PC-9 (cell line): ENCODE data around the gene SLC9A9. TPM values are rescaled to one million over a fixed set of nuclear protein-coding genes. Genes with fewer than 3 reads are reported as not detected.
"Not testable (repeated sequence)": the region's sequence is repeated elsewhere in the genome, so short reads cannot be mapped to it uniquely, and the experiment has no call there.

Experiments used
- BruUV-seq: library from RNA; stranded (reverse); fragments of 400-500 nt; replicated peaks from 2 replicates; lab custom pipeline; 2021; lab: Mats Ljungman, UMichigan
- CTCF ChIA-PET: fragments of 300-600 bp; sonication (Branson Sonifier 250); formaldehyde crosslinking; loops from one replicate; lab custom pipeline; 2022; ENCODE audit warnings: antibody characterized with exemption; lab: Charles Lee
- POLR2A ChIA-PET: fragments of 300-600 bp; sonication (Branson Sonifier 250); formaldehyde crosslinking; loops from one replicate; lab custom pipeline; 2022; ENCODE audit warnings: antibody characterized with exemption; ENCODE audit not compliant: unreplicated experiment; lab: Charles Lee
- DNase-seq, 2 experiments: peaks; one replicate each; pipeline versions ENCODE4 v3.0.0 to v3.0.0-alpha.2; 2015 to 2022; ENCODE audit warnings: mixed read lengths in 1 of 2
- H2AFZ ChIP-seq: fragments of 200-600 bp; sonication (generic); 2 replicates; pipeline ENCODE4 v1.8.1; 2017; ENCODE audit warnings: antibody characterized with exemption
- H3F3A ChIP-seq: fragments of 200-600 bp; sonication (generic); 2 replicates; pipeline ENCODE4 v1.8.1; 2017; ENCODE audit warnings: antibody characterized with exemption, mild to moderate bottlenecking, low read depth; ENCODE audit not compliant: insufficient read depth
- H3K27ac ChIP-seq: fragments of 200-600 bp; sonication (generic); 2 replicates; pipeline ENCODE4 v1.6.1; 2016; ENCODE audit warnings: mixed run types
- H3K27me3 ChIP-seq: fragments of 200-600 bp; sonication (generic); 2 replicates; pipeline ENCODE4 v1.6.1; 2016; ENCODE audit warnings: low read depth, mixed run types; ENCODE audit not compliant: insufficient read depth
- H3K36me3 ChIP-seq: fragments of 200-600 bp; sonication (generic); 2 replicates; pipeline ENCODE4 v1.6.1; 2016; ENCODE audit warnings: low read depth, mixed run types
- H3K4me1 ChIP-seq: fragments of 200-600 bp; sonication (generic); replicated peaks from 2 replicates; pipeline ENCODE4 v1.6.1; 2016; ENCODE audit warnings: mixed run types; ENCODE audit not compliant: insufficient read depth
- H3K4me2 ChIP-seq: fragments of 200-600 bp; sonication (generic); 2 replicates; pipeline ENCODE4 v1.6.1; 2017; ENCODE audit warnings: mixed run types
- H3K4me3 ChIP-seq: fragments of 200-600 bp; sonication (generic); 2 replicates; pipeline ENCODE4 v1.6.1; 2016; ENCODE audit warnings: mixed run types
- H3K79me2 ChIP-seq: fragments of 200-600 bp; sonication (generic); 2 replicates; pipeline ENCODE4 v1.6.1; 2017; ENCODE audit warnings: low read depth, mixed run types
- H3K9me2 ChIP-seq: fragments of 200-600 bp; sonication (generic); 2 replicates; pipeline ENCODE4 v1.8.1; 2017; ENCODE audit warnings: mild to moderate bottlenecking; ENCODE audit not compliant: insufficient read depth
- H3K9me3 ChIP-seq: fragments of 200-600 bp; sonication (generic); 2 replicates; pipeline ENCODE4 v1.8.1; 2016; ENCODE audit warnings: low read depth; ENCODE audit not compliant: insufficient read depth
- H4K20me1 ChIP-seq: fragments of 200-600 bp; sonication (generic); 2 replicates; pipeline ENCODE4 v1.8.1; 2017; ENCODE audit not compliant: insufficient read depth
- EZH2 ChIP-seq: fragments of 200-600 bp; sonication (generic); IDR thresholded peaks from 2 replicates; pipeline ENCODE4 v1.8.0; 2017; ENCODE audit warnings: antibody characterized with exemption, low read depth
- intact Hi-C: fragments of 100-400 bp; cut with micrococcal nuclease; formaldehyde crosslinking; loops from one replicate; pipeline ENCODE4 v1.10.0; 2022; ENCODE audit not compliant: unreplicated experiment
- total RNA-seq: library from RNA; stranded (reverse); gene quantifications from 2 replicates; pipeline ENCODE4 v1.2.3, GENCODE V29; 2021
- TF ChIP-seq, protein P1 (sequence below): fragments of 200-600 bp; sonication (generic); conservative IDR thresholded peaks from 2 replicates; pipeline ENCODE4 v1.6.1; 2017; ENCODE audit warnings: mixed run types, antibody characterized with exemption, mild to moderate bottlenecking, moderate library complexity

Gene SLC9A9
- total RNA-seq, 1 experiment from 2014 or later, result 1.7 TPM

DNA sequence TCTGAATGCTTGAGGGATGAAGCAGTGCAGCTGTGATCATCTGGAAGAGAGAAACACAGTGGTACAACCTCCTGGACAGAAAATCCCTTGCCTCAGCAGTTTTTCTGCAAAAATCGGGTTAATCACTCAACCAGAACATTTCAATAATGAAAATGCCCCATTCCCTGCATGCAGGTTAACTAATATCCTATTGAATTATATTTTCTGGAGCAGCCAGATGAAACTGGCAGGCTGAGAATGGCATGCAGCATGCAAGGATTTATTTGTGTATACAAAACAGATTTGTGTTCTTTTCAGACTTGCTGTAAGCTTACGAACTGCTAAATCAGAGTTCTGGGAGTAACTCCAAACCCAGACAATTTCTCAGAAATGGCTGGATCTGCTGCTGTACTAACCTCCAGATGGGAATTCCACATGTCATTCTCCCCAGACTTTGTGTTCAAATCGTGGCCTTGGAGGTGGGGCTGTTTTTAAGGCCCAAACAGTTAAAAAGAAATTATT lies 39.1 kb downstream of the SLC9A9 start:
- BruUV-seq, result no TSS peak
- H3K27ac ChIP-seq, result no peak overlapping the region
- no peak overlapping the region for H3K4me3 ChIP-seq
- ChIA-PET POLR2A (no interaction called here), CTCF (no interaction called here)
- H3K79me2 ChIP-seq, result no peaks in the 10 kb centered on the region
- TF ChIP-seq, protein P1, sequence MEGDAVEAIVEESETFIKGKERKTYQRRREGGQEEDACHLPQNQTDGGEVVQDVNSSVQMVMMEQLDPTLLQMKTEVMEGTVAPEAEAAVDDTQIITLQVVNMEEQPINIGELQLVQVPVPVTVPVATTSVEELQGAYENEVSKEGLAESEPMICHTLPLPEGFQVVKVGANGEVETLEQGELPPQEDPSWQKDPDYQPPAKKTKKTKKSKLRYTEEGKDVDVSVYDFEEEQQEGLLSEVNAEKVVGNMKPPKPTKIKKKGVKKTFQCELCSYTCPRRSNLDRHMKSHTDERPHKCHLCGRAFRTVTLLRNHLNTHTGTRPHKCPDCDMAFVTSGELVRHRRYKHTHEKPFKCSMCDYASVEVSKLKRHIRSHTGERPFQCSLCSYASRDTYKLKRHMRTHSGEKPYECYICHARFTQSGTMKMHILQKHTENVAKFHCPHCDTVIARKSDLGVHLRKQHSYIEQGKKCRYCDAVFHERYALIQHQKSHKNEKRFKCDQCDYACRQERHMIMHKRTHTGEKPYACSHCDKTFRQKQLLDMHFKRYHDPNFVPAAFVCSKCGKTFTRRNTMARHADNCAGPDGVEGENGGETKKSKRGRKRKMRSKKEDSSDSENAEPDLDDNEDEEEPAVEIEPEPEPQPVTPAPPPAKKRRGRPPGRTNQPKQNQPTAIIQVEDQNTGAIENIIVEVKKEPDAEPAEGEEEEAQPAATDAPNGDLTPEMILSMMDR, result no peak
- TF ChIP-seq EZH2, result no peak
- intact Hi-C loops, result no loop called here
- H3K9me3 ChIP-seq, result no peaks in the 10 kb centered on the region
- H3K36me3 ChIP-seq, result no peaks in the 10 kb centered on the region
- H3K27me3 ChIP-seq, result no peaks in the 10 kb centered on the region
- H3K4me2 ChIP-seq, result no peak overlapping the region
- no peaks in the 10 kb centered on the region; the same call in 1 of the 2 replicates for H3K9me2 ChIP-seq
- H3K4me1 ChIP-seq, result no peaks in the 10 kb centered on the region
- no peaks in the 10 kb centered on the region for H3F3A ChIP-seq
- H2AFZ ChIP-seq, result no peak overlapping the region
- no peak for DNase-seq
- no peaks in the 10 kb centered on the region for H4K20me1 ChIP-seq

DNA sequence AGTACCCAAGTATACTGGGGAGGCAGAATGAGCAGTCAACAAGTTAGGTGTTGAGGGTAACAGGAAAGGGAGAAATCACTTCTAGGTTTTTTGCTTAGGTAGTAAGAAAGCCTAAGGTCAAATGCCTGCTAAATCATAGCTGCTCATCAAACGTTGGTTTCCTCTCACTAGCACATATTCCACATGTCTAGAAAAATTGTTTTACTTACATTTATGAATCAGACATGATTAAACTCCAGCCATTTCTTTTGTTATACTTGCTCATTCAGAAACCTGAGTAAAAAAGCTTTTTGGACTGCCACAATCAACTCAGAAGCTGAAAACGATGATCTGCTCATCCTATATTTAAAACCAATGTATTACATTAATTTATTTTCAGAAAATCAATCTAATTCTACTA lies 40.2 kb downstream of the SLC9A9 start:
- H3K27me3 ChIP-seq, result no peaks in the 10 kb centered on the region
- ChIA-PET POLR2A (no interaction called here), CTCF (no interaction called here)
- H2AFZ ChIP-seq, result no peak overlapping the region
- no peaks in the 10 kb centered on the region for H4K20me1 ChIP-seq
- TF ChIP-seq, protein P1, result no peak
- TF ChIP-seq EZH2, result no peak
- H3K4me3 ChIP-seq, result no peak overlapping the region
- no peaks in the 10 kb centered on the region for H3K79me2 ChIP-seq
- BruUV-seq, result no TSS peak
- H3K4me2 ChIP-seq, result no peak overlapping the region
- H3F3A ChIP-seq, result no peaks in the 10 kb centered on the region
- DNase-seq, result no peak
- H3K27ac ChIP-seq, result no peak overlapping the region
- H3K9me2 ChIP-seq, result no peaks in the 10 kb centered on the region; the same call in 1 of the 2 replicates
- no peaks in the 10 kb centered on the region for H3K36me3 ChIP-seq
- no peaks in the 10 kb centered on the region for H3K4me1 ChIP-seq
- no peaks in the 10 kb centered on the region for H3K9me3 ChIP-seq
- intact Hi-C loops, result no loop called here

DNA sequence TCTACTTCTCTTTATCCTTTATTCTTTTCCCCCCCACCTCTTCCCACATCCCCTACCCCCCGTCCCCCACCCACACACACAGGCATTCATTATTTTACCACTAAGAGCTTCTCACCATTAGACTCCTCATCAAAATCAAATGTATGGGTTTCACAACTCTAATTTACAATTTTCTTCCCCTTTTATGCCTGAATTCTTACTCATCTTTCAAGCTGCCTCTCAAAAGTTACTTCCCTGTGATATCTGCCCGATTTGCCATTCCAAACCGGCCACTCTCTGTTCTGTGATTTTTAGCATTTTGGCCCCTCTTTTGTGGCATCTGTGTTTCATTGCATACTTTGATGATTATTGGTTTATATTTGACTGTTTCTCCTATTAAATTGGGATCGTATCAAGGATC lies 42.2 kb downstream of the SLC9A9 start:
- BruUV-seq, result no TSS peak
- no peaks in the 10 kb centered on the region for H3K36me3 ChIP-seq
- H3K4me1 ChIP-seq, result no peaks in the 10 kb centered on the region
- H3K27me3 ChIP-seq, result no peaks in the 10 kb centered on the region
- no peaks in the 10 kb centered on the region for H3K79me2 ChIP-seq
- DNase-seq, result no peak
- POLR2A ChIA-PET, result no interaction called here
- no peak overlapping the region for H2AFZ ChIP-seq
- TF ChIP-seq, protein P1, result no peak
- no peak for TF ChIP-seq EZH2
- no peaks in the 10 kb centered on the region for H3F3A ChIP-seq
- no peak overlapping the region for H3K27ac ChIP-seq
- H3K4me3 ChIP-seq, result no peak overlapping the region
- no peaks in the 10 kb centered on the region for H4K20me1 ChIP-seq
- H3K9me2 ChIP-seq, result no peaks in the 10 kb centered on the region; the same call in 1 of the 2 replicates
- CTCF ChIA-PET, result no interaction called here
- intact Hi-C loops, result no loop called here
- no peak overlapping the region for H3K4me2 ChIP-seq
- no peaks in the 10 kb centered on the region for H3K9me3 ChIP-seq

DNA sequence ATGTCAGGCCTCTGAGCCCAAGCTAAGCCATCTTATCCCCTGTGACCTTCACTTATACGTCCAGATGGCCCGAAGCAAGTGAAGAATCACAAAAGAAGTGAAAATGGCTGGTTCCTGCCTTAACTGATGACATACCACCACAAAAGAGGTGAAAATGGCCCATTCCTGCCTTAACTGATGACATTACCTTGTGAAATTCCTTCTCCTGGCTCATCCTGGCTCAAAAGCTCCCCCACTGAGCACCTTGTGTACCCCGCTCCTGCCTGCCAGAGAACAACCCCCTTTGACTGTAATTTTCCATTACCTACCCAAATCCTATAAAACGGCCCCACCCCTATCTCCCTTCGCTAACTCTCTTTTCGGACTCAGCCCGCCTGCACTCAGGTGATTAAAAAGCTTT lies 42.8 kb downstream of the SLC9A9 start:
- H3K4me1 ChIP-seq, CTCF ChIA-PET, intact Hi-C loops, DNase-seq, H3F3A ChIP-seq, H3K4me2 ChIP-seq, H3K79me2 ChIP-seq, H2AFZ ChIP-seq, H3K27me3 ChIP-seq, H3K9me2 ChIP-seq, BruUV-seq, H3K4me3 ChIP-seq, H4K20me1 ChIP-seq, POLR2A ChIA-PET, H3K36me3 ChIP-seq, H3K27ac ChIP-seq, H3K9me3 ChIP-seq: not testable (repeated sequence)

DNA sequence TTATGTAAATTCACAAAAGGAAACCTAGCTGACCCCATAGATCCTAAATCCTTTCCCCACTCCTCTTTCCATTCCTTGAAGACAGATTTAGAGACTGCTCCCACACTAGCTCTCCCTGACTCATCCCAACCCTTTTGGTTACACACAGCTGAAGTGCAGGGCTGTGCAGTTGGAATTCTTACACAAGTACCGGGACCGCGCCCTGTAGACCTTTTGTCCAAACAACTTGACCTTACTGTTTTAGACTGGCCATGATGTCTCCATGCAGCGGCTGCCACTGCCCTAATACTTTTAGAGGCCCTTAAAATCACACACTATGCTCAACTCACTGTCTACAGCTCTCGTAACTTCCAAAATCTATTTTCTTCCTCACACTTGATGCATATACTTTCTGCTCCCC lies 47.2 kb downstream of the SLC9A9 start:
- H3K27me3 ChIP-seq, H3K36me3 ChIP-seq, H3K79me2 ChIP-seq, H2AFZ ChIP-seq, DNase-seq, H3K4me1 ChIP-seq, H3K4me3 ChIP-seq, H3K27ac ChIP-seq, POLR2A ChIA-PET, intact Hi-C loops, H3F3A ChIP-seq, H3K4me2 ChIP-seq, H4K20me1 ChIP-seq, BruUV-seq, H3K9me2 ChIP-seq, H3K9me3 ChIP-seq: not testable (repeated sequence)
- CTCF ChIA-PET, result interaction anchor here (0.6 kb wide), 1 partner anchor 173 kb away, joined by 3 read pairs; no protein-coding TSS in a partner anchor
